GM18511 (cell line): ENCODE measurements around the gene RTL3.
A peak's percentile ranks its signal among the peaks of the same experiment; 100 is the strongest.
"Not testable (repeated sequence)": the region's sequence is repeated elsewhere in the genome, so short reads cannot be mapped to it uniquely, and the experiment has no call there.

Source experiments
- ATAC-seq: cut with Tn5 transposase; IDR thresholded peaks from one replicate; pipeline ENCODE4 v1.9.1; 2021; ENCODE audit warnings: mild to moderate bottlenecking, moderate library complexity; ENCODE audit not compliant: unreplicated experiment

RTL3 gene

GRCh38 chrX:78658845-78659744 lies at the start of gene RTL3:
Gene RTL3 (minus strand): TSS chrX:78659328. CDS start chrX:78658420, 908 bp downstream.
- peak; percentile 46 for ATAC-seq

GRCh38 chrX:78708816-78709215 lies 49.7 kb upstream of the RTL3 start:
- no peak for ATAC-seq

- no peak for ATAC-seq
Observed at GRCh38 chrX:78708262-78708661, 49.1 kb upstream of the RTL3 start.

GRCh38 chrX:78706071-78706470 lies 46.9 kb upstream of the RTL3 start:
- no peak for ATAC-seq

- ATAC-seq = no peak
Observed at GRCh38 chrX:78693536-78693935, 34.4 kb upstream of the RTL3 start.

- no peak for ATAC-seq
Observed at GRCh38 chrX:78693012-78693411, 33.9 kb upstream of the RTL3 start.

GRCh38 chrX:78687586-78687985 lies 28.5 kb upstream of the RTL3 start:
- peak; percentile 96 for ATAC-seq

- no peak for ATAC-seq
Observed at GRCh38 chrX:78673246-78673645, 14.1 kb upstream of the RTL3 start.

GRCh38 chrX:78665342-78665741 lies 6.2 kb upstream of the RTL3 start:
- no peak for ATAC-seq

- ATAC-seq = no peak
Observed at GRCh38 chrX:78661836-78662235, 2.7 kb upstream of the RTL3 start.

GRCh38 chrX:78659955-78660354 lies 827 bp upstream of the RTL3 start:
- ATAC-seq = peak; percentile 25

- no peak for ATAC-seq
Observed at GRCh38 chrX:78658414-78658813, 714 bp downstream of the RTL3 start.

GRCh38 chrX:78655642-78656041 lies 3.5 kb downstream of the RTL3 start:
- no peak for ATAC-seq

GRCh38 chrX:78653118-78653822 lies 5.9 kb downstream of the RTL3 start:
- ATAC-seq = peak; percentile 48

- ATAC-seq = peak; percentile 88
Observed at GRCh38 chrX:78650906-78651437, 8.2 kb downstream of the RTL3 start.

- no peak for ATAC-seq
Observed at GRCh38 chrX:78643874-78644273, 15.3 kb downstream of the RTL3 start.

GRCh38 chrX:78643096-78643495 lies 16.0 kb downstream of the RTL3 start:
- ATAC-seq = no peak

GRCh38 chrX:78636096-78636495 lies 23.0 kb downstream of the RTL3 start:
- ATAC-seq = not testable (repeated sequence)

- ATAC-seq = no peak
Observed at GRCh38 chrX:78624962-78625909, 33.9 kb downstream of the RTL3 start.

GRCh38 chrX:78624426-78624825 lies 34.7 kb downstream of the RTL3 start:
- ATAC-seq = no peak

GRCh38 chrX:78622831-78623230 lies 36.3 kb downstream of the RTL3 start:
- ATAC-seq = no peak
